GM12878 (cell line): ENCODE measurements around the gene TCF12. TPM values are rescaled to one million over a fixed set of nuclear protein-coding genes. Genes with fewer than 3 reads are reported as not detected.

Source experiments
- ATAC-seq: fragments of 200-7000 bp; cut with Tn5 transposase; 3 replicates; pipeline ENCODE4 v1.9.1; 2020; ENCODE audit warnings: mild to moderate bottlenecking, moderate library complexity
- BruUV-seq: library from RNA; stranded (reverse); fragments of 400-500 nt; replicated peaks from 2 replicates; lab custom pipeline; 2021; lab: Mats Ljungman, UMichigan
- CTCF ChIA-PET: fragments of 300-600 bp; sonication (Branson Sonifier 250); formaldehyde crosslinking; extraction: SDS; loops from one replicate; lab custom pipeline; 2021; ENCODE audit warnings: inconsistent platforms; lab: Yijun Ruan, JAX
- POLR2A ChIA-PET: fragments of 350-600 bp; formaldehyde crosslinking; extraction: SDS; loops from one replicate; lab custom pipeline; 2021; ENCODE audit warnings: inconsistent platforms; lab: Charles Lee
- RAD21 ChIA-PET: fragments of 300-600 bp; sonication (Branson Sonifier 250); formaldehyde crosslinking; loops from one replicate; lab custom pipeline; 2023; ENCODE audit warnings: antibody characterized with exemption; ENCODE audit not compliant: unreplicated experiment; lab: Charles Lee
- SMC1A ChIA-PET: fragments of 300-600 bp; sonication (Branson Sonifier 250); formaldehyde crosslinking; loops from one replicate; lab custom pipeline; 2023; ENCODE audit not compliant: unreplicated experiment, uncharacterized antibody; lab: Charles Lee
- DNase-seq: peaks from one replicate; pipeline ENCODE4 v3.0.0-alpha.2; 2011; ENCODE audit warnings: low read depth, low spot score
- FAIRE-seq: peaks from 3 replicates; lab custom pipeline; 2011; peaks lifted over from hg19 to GRCh38; lab: Jason Lieb, UNC
- H2AFZ ChIP-seq: 2 replicates; pipeline ENCODE4 v1.6.0; 2011; ENCODE audit warnings: low read depth, low read length, control low read depth; ENCODE audit not compliant: control insufficient read depth
- H3K27ac ChIP-seq: 2 replicates; pipeline ENCODE4 v1.5.1; 2011; ENCODE audit warnings: control low read depth; ENCODE audit not compliant: control insufficient read depth, insufficient read depth
- H3K27me3 ChIP-seq, 2 experiments: replicated peaks in 1 of 2; 2 replicates each; pipeline versions ENCODE4 v1.6.0 to v1.6.1; 2011; ENCODE audit warnings: low read length in 1 of 2; ENCODE audit not compliant: control insufficient read depth in 2 of 2, insufficient read depth in 2 of 2
- H3K36me3 ChIP-seq, 2 experiments: 2 replicates each; pipeline ENCODE4 v1.5.1; 2011; ENCODE audit warnings: low read length in 1 of 2; ENCODE audit not compliant: control insufficient read depth in 2 of 2, insufficient read depth in 2 of 2
- H3K4me1 ChIP-seq: 2 replicates; pipeline ENCODE4 v1.6.1; 2011; ENCODE audit warnings: mild to moderate bottlenecking, low read length, moderate library complexity, mixed read lengths; ENCODE audit not compliant: control insufficient read depth, insufficient read depth
- H3K4me2 ChIP-seq: 2 replicates; pipeline ENCODE4 v1.6.0; 2011; ENCODE audit warnings: control low read depth; ENCODE audit not compliant: control insufficient read depth, insufficient read depth
- H3K4me3 ChIP-seq: fragments of 200-600 bp; sonication (generic); 2 replicates; pipeline ENCODE4 v1.5.1; 2016
- H3K79me2 ChIP-seq: 2 replicates; pipeline ENCODE4 v1.6.0; 2011; ENCODE audit warnings: low read length; ENCODE audit not compliant: control insufficient read depth, insufficient read depth
- H3K9ac ChIP-seq: 2 replicates; pipeline ENCODE4 v1.8.0; 2011; ENCODE audit warnings: low read length, control low read depth, mixed read lengths; ENCODE audit not compliant: control insufficient read depth, insufficient read depth
- H3K9me3 ChIP-seq: replicated peaks from 3 replicates; pipeline ENCODE4 v1.5.1; 2011; ENCODE audit warnings: mild to moderate bottlenecking, low read length; ENCODE audit not compliant: control insufficient read depth, insufficient read depth
- H4K20me1 ChIP-seq: 2 replicates; pipeline ENCODE4 v1.6.0; 2011; ENCODE audit not compliant: control insufficient read depth, insufficient read depth
- ESRRA ChIP-seq: IDR thresholded peaks from 2 replicates; pipeline ENCODE4 v1.6.1; 2012; ENCODE audit warnings: mild to moderate bottlenecking, low read length, improper control_type of control experiment
- EZH2 ChIP-seq: IDR thresholded peaks from 2 replicates; pipeline ENCODE4 v1.6.1; 2012; ENCODE audit warnings: low read depth, mild to moderate bottlenecking, control low read depth, inconsistent platforms, low read length, borderline replicate concordance; ENCODE audit not compliant: control insufficient read depth
- IKZF1 ChIP-seq: fragments of 450-650 bp; conservative IDR thresholded peaks from 2 replicates; pipeline ENCODE4 v1.6.1; 2017; ENCODE audit warnings: antibody characterized with exemption, mild to moderate bottlenecking
- JUNB ChIP-seq: IDR thresholded peaks from 2 replicates; pipeline ENCODE4 v1.6.1; 2016; ENCODE audit warnings: antibody characterized with exemption, mild to moderate bottlenecking
- POU2F2 ChIP-seq: IDR thresholded peaks from 3 replicates; pipeline ENCODE4 v1.6.1; 2011; ENCODE audit warnings: low read depth, mild to moderate bottlenecking, low read length, borderline replicate concordance
- RELA ChIP-seq: fragments of 450-650 bp; IDR thresholded peaks from 2 replicates; pipeline ENCODE4 v1.8.0; 2014; ENCODE audit warnings: borderline replicate concordance; ENCODE audit not compliant: partially characterized antibody
- SMAD5 ChIP-seq: IDR thresholded peaks from 2 replicates; pipeline ENCODE4 v1.6.1; 2016; ENCODE audit warnings: antibody characterized with exemption, low read depth
- SMC3 ChIP-seq: IDR thresholded peaks from 2 replicates; pipeline ENCODE4 v1.6.1; 2011; ENCODE audit warnings: low read length, improper control_type of control experiment, borderline replicate concordance
- in situ Hi-C: fragments of 300-500 bp; cut with MboI; formaldehyde crosslinking; loops from 9 replicates; pipeline ENCODE4 v1.14.3; 2018; ENCODE audit warnings: mixed read lengths
- intact Hi-C: fragments of 100-400 bp; cut with micrococcal nuclease; formaldehyde crosslinking; loops from one replicate; pipeline ENCODE4 v1.14.2; 2022; ENCODE audit not compliant: unreplicated experiment
- polyA plus RNA-seq, 11 experiments: library from polyadenylated mRNA; depleted of rRNA in 4 of 11; unstranded in 6 of 11; stranded (reverse) in 5 of 11; fragments of >200 nt; fragmentation: Nextera tagmentation in 4 of 11; fragmentation: Illumina TruSeq in 1 of 11; extraction: Ambion mirVana in 4 of 11; extraction: Trizol in 1 of 11; gene quantifications; 1 replicate in 1 of 11; 2 replicates in 10 of 11; pipeline versions ENCODE4 v1.2.1 to v1.2.3, GENCODE V29; 2011 to 2016; ENCODE audit warnings: inconsistent platforms in 2 of 11, missing spikeins in 2 of 11, low read depth in 1 of 11
- total RNA-seq, 4 experiments: library from RNA; depleted of rRNA in 3 of 4; stranded (reverse); fragments of >200 nt in 3 of 4; fragmentation: Illumina TruSeq in 1 of 4; extraction: Trizol in 1 of 4; gene quantifications; 2 replicates each; pipeline versions ENCODE4 v1.2.1 to v1.2.3, GENCODE V29; 2013 to 2021
- TF ChIP-seq, protein P1 (sequence below): IDR thresholded peaks from 2 replicates; pipeline ENCODE4 v1.6.1; 2011; ENCODE audit warnings: borderline replicate concordance, low read depth, mild to moderate bottlenecking, moderate library complexity, low read length; ENCODE audit not compliant: insufficient read depth, poor library complexity, severe bottlenecking
- TF ChIP-seq, protein P2 (sequence below): fragments of 450-650 bp; IDR thresholded peaks from 2 replicates; pipeline ENCODE4 v1.6.1; 2017; ENCODE audit warnings: mild to moderate bottlenecking
- TF ChIP-seq, protein P3 (sequence below): fragments of 450-650 bp; IDR thresholded peaks from 2 replicates; pipeline ENCODE4 v1.6.1; 2017; ENCODE audit warnings: mild to moderate bottlenecking, low read depth, inconsistent platforms; ENCODE audit not compliant: poor library complexity, severe bottlenecking
- TF ChIP-seq, protein P4 (sequence below), 3 experiments: IDR thresholded peaks in 2 of 3; conservative IDR thresholded peaks in 1 of 3; 2 replicates each; pipeline ENCODE4 v1.5.1; 2011; ENCODE audit warnings: low read depth in 3 of 3, low read length in 3 of 3, mild to moderate bottlenecking in 3 of 3, control low read depth in 2 of 3, moderate library complexity in 2 of 3, inconsistent platforms in 1 of 3, mixed read lengths in 1 of 3; ENCODE audit not compliant: control insufficient read depth in 2 of 3, insufficient read depth in 1 of 3; ENCODE audit errors: extremely low read depth in 1 of 3
- TF ChIP-seq, protein P5 (sequence below): fragments of 450-650 bp; IDR thresholded peaks from 2 replicates; pipeline ENCODE4 v1.6.1; 2018; ENCODE audit warnings: borderline replicate concordance, mild to moderate bottlenecking; ENCODE audit not compliant: partially characterized antibody

Gene TCF12
- total and polyA plus RNA-seq, 10 of the 15 experiments (the other 5 are each of a cell fraction or from before 2014, with no cell fraction given), result 8.2 to 70.9 (median 49.5) TPM

DNA sequence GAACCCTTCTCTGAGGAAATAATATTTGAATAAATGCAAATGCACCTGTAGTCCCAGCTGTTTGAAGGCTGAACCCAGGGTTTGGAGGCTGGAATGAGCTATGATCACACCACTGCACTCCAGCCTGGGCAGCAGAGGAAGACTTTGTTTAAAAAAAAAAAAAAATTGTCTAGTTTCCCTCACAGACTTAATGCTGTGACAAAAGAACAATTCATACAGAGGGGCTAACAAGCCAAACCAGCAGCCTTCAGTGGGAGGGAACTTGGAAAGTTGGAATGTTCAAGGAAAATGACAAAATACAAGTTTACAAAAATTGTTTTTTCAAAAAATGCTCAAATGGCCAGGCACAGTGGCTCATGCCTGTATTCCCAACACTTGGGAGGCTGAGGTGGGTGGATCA is 229.8 kb downstream of the TCF12 start:
- H4K20me1 ChIP-seq, result no peaks in the 10 kb centered on the region
- FAIRE-seq, result no peak
- H3K9me3 ChIP-seq, result peaks cover 16% of the 10 kb centered on the region
- no peak overlapping the region for H3K9ac ChIP-seq
- no peak overlapping the region for H3K27ac ChIP-seq
- DNase-seq, result no peak
- H3K27me3 ChIP-seq, result no peaks in the 10 kb centered on the region
- CTCF ChIA-PET, result interaction anchor here (0.7 to 7.3 kb wide), 11 partner anchors 9 to 394 kb away, joined by 4 to 267 read pairs (median 24); no protein-coding TSS in a partner anchor
- ATAC-seq, result no peak
- no TSS peak for BruUV-seq
- no peak overlapping the region for H3K4me2 ChIP-seq
- peaks cover 0 to 2% of the 10 kb centered on the region in 2 experiments; a peak in 1 of 4 replicates for H3K36me3 ChIP-seq
- POLR2A ChIA-PET, result interaction anchor here (0.5 kb wide), 1 partner anchor 198 kb away, joined by 3 read pairs; no protein-coding TSS in a partner anchor
- RAD21 ChIA-PET, result interaction anchor here (1.0 to 6.8 kb wide), 4 partner anchors 136 to 191 kb away, joined by 3 to 145 read pairs (median 8); no protein-coding TSS in a partner anchor
- no peak overlapping the region for H3K4me3 ChIP-seq
- SMC1A ChIA-PET, result interaction anchor here (0.6 to 10.6 kb wide), 15 partner anchors 9 to 380 kb away, joined by 3 to 176 read pairs (median 4); partner anchors contain the start of gene TCF12
- in situ Hi-C loops (loop anchor here (5.0 kb wide), 1 partner anchor 384 kb away; no protein-coding TSS in a partner anchor), intact Hi-C loops (loop anchor here (5.0 to 10.0 kb wide), 4 partner anchors 326 to 653 kb away; no protein-coding TSS in a partner anchor)
- no peak overlapping the region for H2AFZ ChIP-seq
- peaks cover 15% of the 10 kb centered on the region for H3K4me1 ChIP-seq
- H3K79me2 ChIP-seq, result no peaks in the 10 kb centered on the region; the same call in none of the 2 replicates
- TF ChIP-seq RELA (no peak), EZH2 (no peak), JUNB (no peak), POU2F2 (no peak), SMC3 (no peak), IKZF1 (no peak), SMAD5 (no peak), ESRRA (no peak)
- TF ChIP-seq, protein P1, sequence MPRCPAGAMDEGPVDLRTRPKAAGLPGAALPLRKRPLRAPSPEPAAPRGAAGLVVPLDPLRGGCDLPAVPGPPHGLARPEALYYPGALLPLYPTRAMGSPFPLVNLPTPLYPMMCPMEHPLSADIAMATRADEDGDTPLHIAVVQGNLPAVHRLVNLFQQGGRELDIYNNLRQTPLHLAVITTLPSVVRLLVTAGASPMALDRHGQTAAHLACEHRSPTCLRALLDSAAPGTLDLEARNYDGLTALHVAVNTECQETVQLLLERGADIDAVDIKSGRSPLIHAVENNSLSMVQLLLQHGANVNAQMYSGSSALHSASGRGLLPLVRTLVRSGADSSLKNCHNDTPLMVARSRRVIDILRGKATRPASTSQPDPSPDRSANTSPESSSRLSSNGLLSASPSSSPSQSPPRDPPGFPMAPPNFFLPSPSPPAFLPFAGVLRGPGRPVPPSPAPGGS, result no peak
- TF ChIP-seq, protein P2, sequence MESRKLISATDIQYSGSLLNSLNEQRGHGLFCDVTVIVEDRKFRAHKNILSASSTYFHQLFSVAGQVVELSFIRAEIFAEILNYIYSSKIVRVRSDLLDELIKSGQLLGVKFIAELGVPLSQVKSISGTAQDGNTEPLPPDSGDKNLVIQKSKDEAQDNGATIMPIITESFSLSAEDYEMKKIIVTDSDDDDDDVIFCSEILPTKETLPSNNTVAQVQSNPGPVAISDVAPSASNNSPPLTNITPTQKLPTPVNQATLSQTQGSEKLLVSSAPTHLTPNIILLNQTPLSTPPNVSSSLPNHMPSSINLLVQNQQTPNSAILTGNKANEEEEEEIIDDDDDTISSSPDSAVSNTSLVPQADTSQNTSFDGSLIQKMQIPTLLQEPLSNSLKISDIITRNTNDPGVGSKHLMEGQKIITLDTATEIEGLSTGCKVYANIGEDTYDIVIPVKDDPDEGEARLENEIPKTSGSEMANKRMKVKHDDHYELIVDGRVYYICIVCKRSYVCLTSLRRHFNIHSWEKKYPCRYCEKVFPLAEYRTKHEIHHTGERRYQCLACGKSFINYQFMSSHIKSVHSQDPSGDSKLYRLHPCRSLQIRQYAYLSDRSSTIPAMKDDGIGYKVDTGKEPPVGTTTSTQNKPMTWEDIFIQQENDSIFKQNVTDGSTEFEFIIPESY, result no peak
- TF ChIP-seq, protein P3, sequence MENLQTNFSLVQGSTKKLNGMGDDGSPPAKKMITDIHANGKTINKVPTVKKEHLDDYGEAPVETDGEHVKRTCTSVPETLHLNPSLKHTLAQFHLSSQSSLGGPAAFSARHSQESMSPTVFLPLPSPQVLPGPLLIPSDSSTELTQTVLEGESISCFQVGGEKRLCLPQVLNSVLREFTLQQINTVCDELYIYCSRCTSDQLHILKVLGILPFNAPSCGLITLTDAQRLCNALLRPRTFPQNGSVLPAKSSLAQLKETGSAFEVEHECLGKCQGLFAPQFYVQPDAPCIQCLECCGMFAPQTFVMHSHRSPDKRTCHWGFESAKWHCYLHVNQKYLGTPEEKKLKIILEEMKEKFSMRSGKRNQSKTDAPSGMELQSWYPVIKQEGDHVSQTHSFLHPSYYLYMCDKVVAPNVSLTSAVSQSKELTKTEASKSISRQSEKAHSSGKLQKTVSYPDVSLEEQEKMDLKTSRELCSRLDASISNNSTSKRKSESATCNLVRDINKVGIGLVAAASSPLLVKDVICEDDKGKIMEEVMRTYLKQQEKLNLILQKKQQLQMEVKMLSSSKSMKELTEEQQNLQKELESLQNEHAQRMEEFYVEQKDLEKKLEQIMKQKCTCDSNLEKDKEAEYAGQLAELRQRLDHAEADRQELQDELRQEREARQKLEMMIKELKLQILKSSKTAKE, result no peak
- TF ChIP-seq, protein P4, sequence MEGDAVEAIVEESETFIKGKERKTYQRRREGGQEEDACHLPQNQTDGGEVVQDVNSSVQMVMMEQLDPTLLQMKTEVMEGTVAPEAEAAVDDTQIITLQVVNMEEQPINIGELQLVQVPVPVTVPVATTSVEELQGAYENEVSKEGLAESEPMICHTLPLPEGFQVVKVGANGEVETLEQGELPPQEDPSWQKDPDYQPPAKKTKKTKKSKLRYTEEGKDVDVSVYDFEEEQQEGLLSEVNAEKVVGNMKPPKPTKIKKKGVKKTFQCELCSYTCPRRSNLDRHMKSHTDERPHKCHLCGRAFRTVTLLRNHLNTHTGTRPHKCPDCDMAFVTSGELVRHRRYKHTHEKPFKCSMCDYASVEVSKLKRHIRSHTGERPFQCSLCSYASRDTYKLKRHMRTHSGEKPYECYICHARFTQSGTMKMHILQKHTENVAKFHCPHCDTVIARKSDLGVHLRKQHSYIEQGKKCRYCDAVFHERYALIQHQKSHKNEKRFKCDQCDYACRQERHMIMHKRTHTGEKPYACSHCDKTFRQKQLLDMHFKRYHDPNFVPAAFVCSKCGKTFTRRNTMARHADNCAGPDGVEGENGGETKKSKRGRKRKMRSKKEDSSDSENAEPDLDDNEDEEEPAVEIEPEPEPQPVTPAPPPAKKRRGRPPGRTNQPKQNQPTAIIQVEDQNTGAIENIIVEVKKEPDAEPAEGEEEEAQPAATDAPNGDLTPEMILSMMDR (IDR thresholded peaks at IDR 0.05 in 2 of 3, conservative IDR thresholded peaks at IDR 0.05 in 1 of 3; ENCODE audit: control insufficient read depth in 2 of 3, extremely low read depth in 1 of 3, insufficient read depth in 1 of 3, low read depth in 3 of 3, low read length in 3 of 3), result no peak
- TF ChIP-seq, protein P5, sequence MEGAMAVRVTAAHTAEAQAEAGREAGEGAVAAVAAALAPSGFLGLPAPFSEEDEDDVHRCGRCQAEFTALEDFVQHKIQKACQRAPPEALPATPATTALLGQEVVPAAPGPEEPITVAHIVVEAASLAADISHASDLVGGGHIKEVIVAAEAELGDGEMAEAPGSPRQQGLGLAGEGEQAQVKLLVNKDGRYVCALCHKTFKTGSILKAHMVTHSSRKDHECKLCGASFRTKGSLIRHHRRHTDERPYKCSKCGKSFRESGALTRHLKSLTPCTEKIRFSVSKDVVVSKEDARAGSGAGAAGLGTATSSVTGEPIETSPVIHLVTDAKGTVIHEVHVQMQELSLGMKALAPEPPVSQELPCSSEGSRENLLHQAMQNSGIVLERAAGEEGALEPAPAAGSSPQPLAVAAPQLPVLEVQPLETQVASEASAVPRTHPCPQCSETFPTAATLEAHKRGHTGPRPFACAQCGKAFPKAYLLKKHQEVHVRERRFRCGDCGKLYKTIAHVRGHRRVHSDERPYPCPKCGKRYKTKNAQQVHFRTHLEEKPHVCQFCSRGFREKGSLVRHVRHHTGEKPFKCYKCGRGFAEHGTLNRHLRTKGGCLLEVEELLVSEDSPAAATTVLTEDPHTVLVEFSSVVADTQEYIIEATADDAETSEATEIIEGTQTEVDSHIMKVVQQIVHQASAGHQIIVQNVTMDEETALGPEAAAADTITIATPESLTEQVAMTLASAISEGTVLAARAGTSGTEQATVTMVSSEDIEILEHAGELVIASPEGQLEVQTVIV, result no peak
